ENCODE measurements around the gene STXBP2. TPM values are rescaled to one million over a fixed set of nuclear protein-coding genes. Genes with fewer than 3 reads are reported as not detected.
A peak's percentile ranks its signal among the peaks of the same experiment; 100 is the strongest.

The STXBP2 gene
- total RNA-seq, 2 donors from 2014 or later = 119 to 126 TPM

- peaks cover 17% of the 10 kb centered on the region for H3K36me3 Mint-ChIP-seq (ENCODE audit: low read depth)
- H3K4me1 Mint-ChIP-seq = peaks cover 14% of the 10 kb centered on the region
- peaks cover 15% of the 10 kb centered on the region for H3K36me3 ChIP-seq (ENCODE audit: control insufficient read depth, insufficient read depth, low read length)
- H3K9ac ChIP-seq (ENCODE audit: extremely low read depth, low read length, poor library complexity, severe bottlenecking) = peak within 1 kb of the TSS; percentile 57
- H3K27ac ChIP-seq (ENCODE audit: low read depth, low read length) = no peak within 1 kb of the TSS
- peaks cover 21% of the 10 kb centered on the region for H3K27me3 Mint-ChIP-seq (ENCODE audit: insufficient read depth)
- H3K4me3 ChIP-seq (ENCODE audit: low read length) = peak within 1 kb of the TSS; percentile 82
- peaks cover 7% of the 10 kb centered on the region for H3K4me1 ChIP-seq (ENCODE audit: control insufficient read depth, insufficient read depth, low read length)
- TF ChIP-seq, protein P1, sequence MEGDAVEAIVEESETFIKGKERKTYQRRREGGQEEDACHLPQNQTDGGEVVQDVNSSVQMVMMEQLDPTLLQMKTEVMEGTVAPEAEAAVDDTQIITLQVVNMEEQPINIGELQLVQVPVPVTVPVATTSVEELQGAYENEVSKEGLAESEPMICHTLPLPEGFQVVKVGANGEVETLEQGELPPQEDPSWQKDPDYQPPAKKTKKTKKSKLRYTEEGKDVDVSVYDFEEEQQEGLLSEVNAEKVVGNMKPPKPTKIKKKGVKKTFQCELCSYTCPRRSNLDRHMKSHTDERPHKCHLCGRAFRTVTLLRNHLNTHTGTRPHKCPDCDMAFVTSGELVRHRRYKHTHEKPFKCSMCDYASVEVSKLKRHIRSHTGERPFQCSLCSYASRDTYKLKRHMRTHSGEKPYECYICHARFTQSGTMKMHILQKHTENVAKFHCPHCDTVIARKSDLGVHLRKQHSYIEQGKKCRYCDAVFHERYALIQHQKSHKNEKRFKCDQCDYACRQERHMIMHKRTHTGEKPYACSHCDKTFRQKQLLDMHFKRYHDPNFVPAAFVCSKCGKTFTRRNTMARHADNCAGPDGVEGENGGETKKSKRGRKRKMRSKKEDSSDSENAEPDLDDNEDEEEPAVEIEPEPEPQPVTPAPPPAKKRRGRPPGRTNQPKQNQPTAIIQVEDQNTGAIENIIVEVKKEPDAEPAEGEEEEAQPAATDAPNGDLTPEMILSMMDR (conservative IDR thresholded peaks at IDR 0.05) = no peak
- H3K4me3 Mint-ChIP-seq = peak within 1 kb of the TSS; percentile 74
- H3K9me3 Mint-ChIP-seq = no peaks in the 10 kb centered on the region
- 0% methylated on average over 17 to 78 of the region's 78 CpGs for WGBS, 2 experiments (ENCODE audit: insufficient coverage in 1 of 2, insufficient read length in 1 of 2)
- DNase-seq = peak; percentile 93
- H3K9me3 ChIP-seq (ENCODE audit: control insufficient read depth, low read length) = no peaks in the 10 kb centered on the region
- H3K27me3 ChIP-seq (ENCODE audit: control insufficient read depth, insufficient read depth, low read length, poor library complexity, severe bottlenecking) = no peaks in the 10 kb centered on the region
- H3K27ac Mint-ChIP-seq = no peak within 1 kb of the TSS
These were observed 41.3 kb upstream of the STXBP2 start, which contains the start of gene CAMSAP3 for GRCh38 chr19:7595466-7596133. TSS of gene CAMSAP3 (plus strand) at chr19:7595863. CDS start at chr19:7596003, 140 bp downstream.

- peaks cover 15% of the 10 kb centered on the region for H3K36me3 ChIP-seq (ENCODE audit: control insufficient read depth, insufficient read depth, low read length)
- WGBS, 2 experiments (ENCODE audit: insufficient coverage in 1 of 2, insufficient read length in 1 of 2) = 0 to 4% methylated on average over 13 to 69 of the region's 70 CpGs
- H3K4me1 ChIP-seq (ENCODE audit: control insufficient read depth, insufficient read depth, low read length) = peaks cover 7% of the 10 kb centered on the region
- H3K4me3 Mint-ChIP-seq = peak overlapping the region; percentile 74
- no peak for DNase-seq
- TF ChIP-seq, protein P1 (conservative IDR thresholded peaks at IDR 0.05) = no peak
- H3K9ac ChIP-seq (ENCODE audit: extremely low read depth, low read length, poor library complexity, severe bottlenecking) = peak overlapping the region; percentile 57
- H3K4me1 Mint-ChIP-seq = peaks cover 14% of the 10 kb centered on the region
- H3K27ac Mint-ChIP-seq = no peak overlapping the region
- no peaks in the 10 kb centered on the region for H3K9me3 Mint-ChIP-seq
- no peaks in the 10 kb centered on the region for H3K27me3 ChIP-seq (ENCODE audit: control insufficient read depth, insufficient read depth, low read length, poor library complexity, severe bottlenecking)
- H3K36me3 Mint-ChIP-seq (ENCODE audit: low read depth) = peaks cover 19% of the 10 kb centered on the region
- H3K4me3 ChIP-seq (ENCODE audit: low read length) = peak overlapping the region; percentile 82
- H3K27ac ChIP-seq (ENCODE audit: low read depth, low read length) = no peak overlapping the region
- H3K9me3 ChIP-seq (ENCODE audit: control insufficient read depth, low read length) = no peaks in the 10 kb centered on the region
- peaks cover 17% of the 10 kb centered on the region for H3K27me3 Mint-ChIP-seq (ENCODE audit: insufficient read depth)
These were observed 40.5 kb upstream of the STXBP2 start for GRCh38 chr19:7596211-7596937.

DNA sequence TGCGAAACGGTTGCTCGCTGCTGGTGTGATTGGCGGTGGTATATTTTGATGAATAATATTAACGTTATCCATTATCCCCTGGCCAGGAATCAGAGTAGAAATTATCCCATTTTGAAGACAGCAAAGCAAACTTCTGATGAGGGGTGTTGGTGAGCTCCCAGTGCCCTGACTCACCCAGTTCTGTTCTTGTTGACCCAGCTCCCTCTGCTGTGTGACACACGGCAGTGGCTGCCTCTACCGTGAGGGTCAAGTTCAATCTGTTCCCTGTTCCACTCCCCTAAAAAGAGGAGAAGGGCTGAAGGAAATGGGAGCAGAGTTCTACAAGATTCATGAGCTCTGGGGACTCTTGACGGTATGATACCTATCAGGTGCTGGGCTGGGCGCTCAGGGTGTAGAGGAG lies 39.2 kb upstream of the STXBP2 start:
- H3K4me3 Mint-ChIP-seq = peak overlapping the region; percentile 74
- no peaks in the 10 kb centered on the region for H3K9me3 Mint-ChIP-seq
- H3K36me3 Mint-ChIP-seq (ENCODE audit: low read depth) = peaks cover 23% of the 10 kb centered on the region
- Histone ChIP-seq H3K9ac (ENCODE audit: extremely low read depth, low read length, poor library complexity, severe bottlenecking) (no peak overlapping the region), H3K27ac (ENCODE audit: low read depth, low read length) (no peak overlapping the region), H3K27me3 (ENCODE audit: control insufficient read depth, insufficient read depth, low read length, poor library complexity, severe bottlenecking) (no peaks in the 10 kb centered on the region), H3K9me3 (ENCODE audit: control insufficient read depth, low read length) (no peaks in the 10 kb centered on the region), H3K4me1 (ENCODE audit: control insufficient read depth, insufficient read depth, low read length) (peaks cover 7% of the 10 kb centered on the region), H3K4me3 (ENCODE audit: low read length) (peak overlapping the region; percentile 82), H3K36me3 (ENCODE audit: control insufficient read depth, insufficient read depth, low read length) (peaks cover 15% of the 10 kb centered on the region)
- peaks cover 19% of the 10 kb centered on the region for H3K4me1 Mint-ChIP-seq
- TF ChIP-seq, protein P1 (conservative IDR thresholded peaks at IDR 0.05) = no peak
- H3K27ac Mint-ChIP-seq = no peak overlapping the region
- peaks cover 17% of the 10 kb centered on the region for H3K27me3 Mint-ChIP-seq (ENCODE audit: insufficient read depth)
- 85 to 87% methylated on average over 3 to 9 of the region's 9 CpGs for WGBS, 2 experiments (ENCODE audit: insufficient coverage in 1 of 2, insufficient read length in 1 of 2)
- DNase-seq = no peak
